GM12872 (cell line): ENCODE data around the gene MRRF.

Experiments used
- TF ChIP-seq, protein P1 (sequence below): IDR thresholded peaks from 3 replicates; pipeline ENCODE4 v1.5.1; 2011; ENCODE audit warnings: low read depth, mild to moderate bottlenecking, low read length, moderate library complexity; ENCODE audit not compliant: insufficient read depth

MRRF gene

DNA sequence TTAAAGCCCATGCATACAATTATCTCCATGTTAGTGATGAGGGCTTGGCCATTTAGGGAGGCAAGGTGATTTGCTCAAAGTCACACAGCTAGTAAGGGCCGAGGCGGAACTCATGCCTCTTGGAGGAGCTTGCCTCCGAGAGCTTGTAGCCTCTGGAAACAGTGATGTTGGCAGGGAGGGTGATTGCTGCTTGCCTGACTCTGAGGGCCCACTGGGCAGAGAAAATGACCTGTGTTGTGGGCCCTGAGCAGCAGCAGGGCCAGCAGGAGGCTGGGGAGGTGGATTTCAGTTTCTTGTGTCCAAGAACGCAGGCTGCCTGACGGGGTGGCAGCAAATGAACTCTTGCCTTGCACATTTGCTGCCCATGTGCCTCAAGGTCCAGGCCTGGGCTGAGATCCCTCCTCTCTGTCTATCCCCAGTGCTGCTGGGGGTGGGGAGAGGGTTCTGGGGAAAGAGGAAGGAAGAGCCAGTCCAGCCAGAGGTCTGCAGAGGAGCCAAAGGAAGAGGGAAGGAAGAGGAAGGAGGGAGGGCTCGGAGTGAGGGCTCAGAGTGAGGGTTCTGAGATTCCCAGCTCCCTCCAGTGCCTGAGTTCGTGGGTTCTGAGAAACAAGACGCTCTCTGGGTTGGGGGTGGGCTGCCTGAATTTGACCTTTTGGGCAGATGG, 90.0 kb downstream of the MRRF start:
- TF ChIP-seq, protein P1, sequence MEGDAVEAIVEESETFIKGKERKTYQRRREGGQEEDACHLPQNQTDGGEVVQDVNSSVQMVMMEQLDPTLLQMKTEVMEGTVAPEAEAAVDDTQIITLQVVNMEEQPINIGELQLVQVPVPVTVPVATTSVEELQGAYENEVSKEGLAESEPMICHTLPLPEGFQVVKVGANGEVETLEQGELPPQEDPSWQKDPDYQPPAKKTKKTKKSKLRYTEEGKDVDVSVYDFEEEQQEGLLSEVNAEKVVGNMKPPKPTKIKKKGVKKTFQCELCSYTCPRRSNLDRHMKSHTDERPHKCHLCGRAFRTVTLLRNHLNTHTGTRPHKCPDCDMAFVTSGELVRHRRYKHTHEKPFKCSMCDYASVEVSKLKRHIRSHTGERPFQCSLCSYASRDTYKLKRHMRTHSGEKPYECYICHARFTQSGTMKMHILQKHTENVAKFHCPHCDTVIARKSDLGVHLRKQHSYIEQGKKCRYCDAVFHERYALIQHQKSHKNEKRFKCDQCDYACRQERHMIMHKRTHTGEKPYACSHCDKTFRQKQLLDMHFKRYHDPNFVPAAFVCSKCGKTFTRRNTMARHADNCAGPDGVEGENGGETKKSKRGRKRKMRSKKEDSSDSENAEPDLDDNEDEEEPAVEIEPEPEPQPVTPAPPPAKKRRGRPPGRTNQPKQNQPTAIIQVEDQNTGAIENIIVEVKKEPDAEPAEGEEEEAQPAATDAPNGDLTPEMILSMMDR = no peak

DNA sequence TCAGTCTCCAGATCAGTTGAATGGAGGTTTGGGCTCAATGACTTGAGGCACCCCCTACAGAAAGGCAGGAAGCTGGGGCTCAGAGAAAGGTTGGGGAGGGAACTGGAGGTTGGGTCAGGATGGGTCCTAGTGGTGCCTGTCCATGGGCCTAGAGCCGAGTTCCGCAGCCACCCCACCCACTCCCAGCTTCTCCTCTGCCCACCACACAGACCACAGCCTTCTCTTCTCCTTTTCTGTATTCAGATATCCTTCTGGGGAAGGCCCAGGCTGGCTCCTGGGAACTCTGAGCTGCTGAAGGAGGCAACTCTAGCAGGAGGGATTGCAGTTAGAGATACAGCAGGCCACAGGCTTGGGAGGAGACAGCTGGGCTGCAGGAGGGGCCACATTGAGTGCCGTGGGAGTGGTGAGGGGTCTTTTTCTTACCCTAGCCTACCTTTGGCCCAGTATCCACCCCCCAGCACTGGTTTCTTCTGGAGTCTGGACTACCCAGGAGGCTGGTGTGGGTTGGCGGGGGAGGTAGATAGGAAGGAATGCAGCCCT, 90.7 kb downstream of the MRRF start:
- TF ChIP-seq, protein P1 = no peak

DNA sequence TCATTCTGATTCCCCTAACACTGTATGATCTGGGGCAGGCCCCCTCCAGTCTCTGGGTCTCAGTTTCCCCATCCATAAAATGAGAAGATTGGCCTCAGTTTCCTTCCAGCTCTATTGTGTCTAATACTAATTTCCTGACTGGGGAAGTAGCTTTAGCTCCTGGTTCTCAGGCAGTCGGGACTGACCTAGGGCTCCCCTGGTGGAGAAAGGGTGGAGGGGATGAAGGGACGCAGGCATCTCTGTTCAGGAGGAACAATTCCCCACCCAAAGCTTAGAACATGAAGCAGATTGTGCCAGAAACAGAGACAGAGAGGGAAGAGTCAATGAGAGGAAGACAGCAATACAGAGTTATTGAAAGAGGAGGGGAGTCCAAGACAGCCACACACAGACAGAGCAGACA, 91.9 kb downstream of the MRRF start:
- TF ChIP-seq, protein P1 = peak; percentile 43; the same call in 2 of the 3 replicates

DNA sequence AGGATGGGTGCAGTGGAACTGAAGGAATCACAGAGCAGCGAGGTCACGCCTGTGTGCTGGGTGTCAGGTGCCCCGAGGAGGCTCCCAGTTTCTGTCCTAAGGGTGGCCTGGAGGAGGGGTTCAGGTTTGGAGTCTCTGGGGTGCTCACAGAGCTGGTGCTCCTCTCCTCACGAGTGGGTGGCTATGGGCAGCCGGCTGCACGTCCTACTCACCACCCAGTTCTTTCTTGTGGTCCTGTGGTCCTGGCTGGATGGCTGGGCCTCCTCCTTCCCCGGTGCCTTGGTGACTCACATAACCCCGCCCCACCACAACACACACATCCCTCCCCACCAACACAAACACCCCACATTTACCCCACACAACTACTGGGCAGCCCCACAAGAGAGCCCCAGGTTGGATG, 96.2 kb downstream of the MRRF start:
- TF ChIP-seq, protein P1 = no peak

DNA sequence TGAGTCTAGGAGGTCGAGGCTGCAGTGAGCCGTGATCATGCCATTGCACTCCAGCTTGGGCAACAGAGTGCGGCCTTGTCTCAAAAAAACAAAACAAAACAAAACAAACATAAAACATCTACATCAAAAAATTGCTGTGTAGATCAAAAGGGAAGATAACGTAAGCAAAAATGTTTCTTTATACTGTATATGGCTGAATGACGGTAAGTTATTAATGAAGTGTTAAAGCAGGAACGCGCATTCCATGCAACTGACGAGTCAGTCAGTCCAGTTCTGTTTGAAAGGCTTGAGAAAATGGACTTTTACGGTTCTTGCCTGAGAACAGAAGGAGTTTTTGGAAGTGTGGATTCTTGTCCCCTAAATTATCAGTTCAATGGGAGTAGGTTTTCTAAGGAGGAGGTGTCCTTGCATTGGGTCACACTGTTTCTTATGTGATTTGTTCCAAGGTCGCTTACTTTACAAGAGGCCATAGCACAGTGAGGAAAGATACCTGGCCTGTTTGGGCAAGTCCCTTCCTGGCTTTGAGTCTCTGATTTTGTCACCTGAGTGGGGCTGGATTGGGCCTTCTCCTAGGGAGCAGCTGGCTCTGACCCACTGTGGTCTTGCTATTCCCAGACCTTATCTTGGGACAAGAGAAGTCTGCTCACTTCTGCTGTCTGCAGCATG, 99.6 kb downstream of the MRRF start:
- TF ChIP-seq, protein P1 = no peak

DNA sequence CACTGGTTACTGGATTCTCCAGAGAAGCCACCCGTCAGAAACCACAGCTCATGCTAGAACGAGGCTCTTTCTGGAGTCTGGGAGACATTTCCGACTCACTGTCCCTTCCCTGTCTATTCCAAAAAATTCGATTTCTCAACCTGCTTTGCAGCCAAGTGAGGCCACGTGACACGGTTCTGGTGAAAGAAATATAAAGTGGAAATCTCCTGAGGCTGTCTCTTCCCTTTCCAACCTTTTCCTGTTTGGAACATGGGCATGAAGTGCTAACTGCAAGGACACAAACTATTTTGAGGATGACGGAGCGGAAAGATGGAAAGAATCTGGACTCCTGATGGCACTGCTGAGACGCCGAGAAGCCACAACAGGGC, 100.1 kb downstream of the MRRF start:
- TF ChIP-seq, protein P1 = no peak

DNA sequence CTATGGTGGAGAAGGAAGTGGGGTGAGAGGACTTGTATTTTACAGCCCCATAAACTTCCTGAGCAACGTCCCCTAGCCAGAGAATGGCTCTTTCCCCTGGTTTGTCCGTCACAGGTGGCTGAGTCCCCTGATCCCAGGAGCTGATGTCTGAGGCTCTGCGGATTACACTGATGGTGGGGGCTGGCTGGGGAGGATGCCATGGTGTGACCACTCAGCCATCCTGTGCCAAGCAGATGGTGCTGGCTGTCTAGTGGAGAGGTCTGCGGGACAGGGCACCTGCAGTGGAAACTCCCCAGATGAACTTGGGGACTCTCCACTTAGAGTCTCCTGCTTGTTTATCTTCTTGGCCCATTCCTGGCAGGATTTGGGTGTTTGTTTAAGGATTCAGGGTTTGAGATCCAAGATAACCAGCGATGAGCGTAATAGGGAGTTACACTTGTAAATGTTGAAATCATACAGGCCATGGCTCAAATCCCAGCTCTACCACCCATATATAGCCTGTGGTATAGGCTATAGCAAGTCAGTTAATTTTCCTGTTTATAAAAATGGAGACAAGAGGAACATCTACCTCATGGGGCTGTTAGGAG, 101.5 kb downstream of the MRRF start:
- TF ChIP-seq, protein P1 = no peak
